GM23338 (cell line): ENCODE measurements around the gene KIF17. TPM values are rescaled to one million over a fixed set of nuclear protein-coding genes. Genes with fewer than 3 reads are reported as not detected.

Experiments used
- ATAC-seq: fragments of 200-7000 bp; cut with Tn5 transposase; 3 replicates; pipeline ENCODE4 v1.9.1; 2020
- DNase-seq: peaks from one replicate; pipeline ENCODE4 v3.0.0-alpha.2; 2015; ENCODE audit warnings: low spot score
- H2AFZ ChIP-seq: fragments of 200-600 bp; sonication (generic); 2 replicates; pipeline ENCODE4 v1.8.0; 2016; ENCODE audit warnings: antibody characterized with exemption, mild to moderate bottlenecking, moderate library complexity
- H3F3A ChIP-seq: fragments of 200-600 bp; sonication (generic); replicated peaks from 2 replicates; pipeline ENCODE4 v1.8.0; 2017; ENCODE audit warnings: antibody characterized with exemption, mixed run types, low read depth
- H3K27ac ChIP-seq: fragments of 200-600 bp; sonication (generic); 2 replicates; pipeline ENCODE4 v1.6.1; 2016; ENCODE audit warnings: low read depth
- H3K27me3 ChIP-seq: fragments of 200-600 bp; sonication (generic); 2 replicates; pipeline ENCODE4 v1.8.0; 2016; ENCODE audit warnings: mild to moderate bottlenecking, mixed run types, moderate library complexity; ENCODE audit not compliant: insufficient read depth
- H3K36me3 ChIP-seq: fragments of 200-600 bp; sonication (generic); 2 replicates; pipeline ENCODE4 v1.8.0; 2016; ENCODE audit warnings: mild to moderate bottlenecking; ENCODE audit not compliant: insufficient read depth
- H3K4me1 ChIP-seq: fragments of 200-600 bp; sonication (generic); 2 replicates; pipeline ENCODE4 v1.8.0; 2016; ENCODE audit warnings: mild to moderate bottlenecking, moderate library complexity; ENCODE audit not compliant: insufficient read depth
- H3K4me2 ChIP-seq: fragments of 200-600 bp; sonication (generic); 2 replicates; pipeline ENCODE4 v1.7.1; 2017; ENCODE audit warnings: mixed run types
- H3K4me3 ChIP-seq: fragments of 200-600 bp; sonication (generic); 2 replicates; pipeline ENCODE4 v1.6.1; 2016; ENCODE audit warnings: mixed run types
- H3K79me2 ChIP-seq: fragments of 200-600 bp; sonication (generic); replicated peaks from 2 replicates; pipeline ENCODE4 v1.8.0; 2017; ENCODE audit warnings: mild to moderate bottlenecking; ENCODE audit not compliant: insufficient read depth
- H3K9me2 ChIP-seq: fragments of 200-600 bp; sonication (generic); 2 replicates; pipeline ENCODE4 v1.8.0; 2017; ENCODE audit not compliant: insufficient read depth
- H4K20me1 ChIP-seq: fragments of 200-600 bp; sonication (generic); replicated peaks from 2 replicates; pipeline ENCODE4 v1.8.0; 2017; ENCODE audit warnings: mild to moderate bottlenecking; ENCODE audit not compliant: insufficient read depth
- H3K27ac Mint-ChIP-seq: 2 replicates; pipeline ENCODE4 v1.8.0; 2020; ENCODE audit warnings: inconsistent platforms, mild to moderate bottlenecking, moderate library complexity, mixed read lengths
- H3K27me3 Mint-ChIP-seq: 3 replicates; pipeline ENCODE4 v1.8.0; 2022; ENCODE audit warnings: low read depth, mild to moderate bottlenecking, moderate library complexity, mixed read lengths, inconsistent platforms; ENCODE audit not compliant: insufficient read depth, poor library complexity
- H3K36me3 Mint-ChIP-seq: 3 replicates; pipeline ENCODE4 v1.8.0; 2021; ENCODE audit warnings: low read depth, mild to moderate bottlenecking, inconsistent platforms, moderate library complexity, mixed read lengths
- H3K4me1 Mint-ChIP-seq: 3 replicates; pipeline ENCODE4 v1.8.0; 2020; ENCODE audit warnings: mild to moderate bottlenecking, inconsistent platforms, mixed read lengths
- H3K4me3 Mint-ChIP-seq: 3 replicates; pipeline ENCODE4 v1.8.0; 2021; ENCODE audit warnings: moderate library complexity, mild to moderate bottlenecking, inconsistent platforms, mixed read lengths
- H3K9me3 Mint-ChIP-seq: 3 replicates; pipeline ENCODE4 v1.8.0; 2020; ENCODE audit warnings: moderate library complexity, mild to moderate bottlenecking, inconsistent platforms, mixed read lengths
- CREB1 ChIP-seq: fragments of 250-450 bp; sonication (Bioruptor Pico); IDR thresholded peaks from 2 replicates; pipeline ENCODE4 v1.5.0; 2020; ENCODE audit warnings: low read depth, mild to moderate bottlenecking, moderate library complexity
- EZH2 ChIP-seq: fragments of 200-600 bp; sonication (generic); IDR thresholded peaks from one replicate; pipeline ENCODE4 v1.8.0; 2017; ENCODE audit warnings: antibody characterized with exemption, mild to moderate bottlenecking, low read depth; ENCODE audit not compliant: unreplicated experiment
- EZH2phosphoT487 ChIP-seq: fragments of 200-600 bp; sonication (generic); IDR thresholded peaks from one replicate; pipeline ENCODE4 v1.8.1; 2018; ENCODE audit warnings: antibody characterized with exemption; ENCODE audit not compliant: unreplicated experiment
- JUNB ChIP-seq: IDR thresholded peaks from one replicate; pipeline ENCODE4 v1.6.1; 2016; ENCODE audit warnings: antibody characterized with exemption; ENCODE audit not compliant: unreplicated experiment
- NANOG ChIP-seq: IDR thresholded peaks from 2 replicates; pipeline ENCODE4 v1.6.1; 2016; ENCODE audit warnings: antibody characterized with exemption, borderline replicate concordance
- POLR2AphosphoS5 ChIP-seq: IDR thresholded peaks from 2 replicates; pipeline ENCODE4 v1.6.1; 2016; ENCODE audit warnings: antibody characterized with exemption, low read depth
- STAT1 ChIP-seq: IDR thresholded peaks from one replicate; pipeline ENCODE4 v1.6.1; 2016; ENCODE audit warnings: antibody characterized with exemption; ENCODE audit not compliant: unreplicated experiment
- ZNF114 ChIP-seq: fragments of 250-450 bp; sonication (Bioruptor Pico); IDR thresholded peaks from 2 replicates; pipeline ENCODE4 v1.5.0; 2020; ENCODE audit warnings: mild to moderate bottlenecking, moderate library complexity
- ZNF331 ChIP-seq: fragments of 250-450 bp; sonication (Bioruptor Pico); IDR thresholded peaks from 2 replicates; pipeline ENCODE4 v1.5.0; 2020; ENCODE audit warnings: low read depth, mild to moderate bottlenecking, moderate library complexity
- polyA plus RNA-seq: library from polyadenylated mRNA; unstranded; fragments of >200 nt; fragmentation: Nextera tagmentation; extraction: Ambion mirVana; gene quantifications from 2 replicates; pipeline ENCODE4 v1.2.1, GENCODE V29; 2016
- total RNA-seq: library from RNA; depleted of rRNA; stranded (reverse); fragments of >200 nt; shearing (Covaris generic); gene quantifications from 2 replicates; pipeline ENCODE4 v1.2.3, GENCODE V29; 2014
- TF ChIP-seq, protein P1 (sequence below): fragments of 250-450 bp; sonication (Bioruptor Pico); IDR thresholded peaks from 2 replicates; pipeline ENCODE4 v1.5.0; 2020; ENCODE audit warnings: mild to moderate bottlenecking, moderate library complexity
- TF ChIP-seq, protein P2 (sequence below): IDR thresholded peaks from one replicate; pipeline ENCODE4 v1.6.1; 2018; ENCODE audit warnings: antibody characterized with exemption; ENCODE audit not compliant: unreplicated experiment
- TF ChIP-seq, protein P3 (sequence below), 2 experiments: fragments of 200-600 bp in 1 of 2; sonication (generic) in 1 of 2; conservative IDR thresholded peaks; 2 replicates each; pipeline versions ENCODE4 v1.5.1 to v1.6.1; 2016 to 2017; ENCODE audit warnings: antibody characterized with exemption in 2 of 2, low read depth in 2 of 2, mild to moderate bottlenecking in 2 of 2, moderate library complexity in 1 of 2
- TF ChIP-seq, protein P4 (sequence below): IDR thresholded peaks from 2 replicates; pipeline ENCODE4 v1.6.1; 2016; ENCODE audit warnings: antibody characterized with exemption

Gene KIF17
- total and polyA plus RNA-seq, 2 experiments from 2014 or later = 5.9 to 18.6 TPM

DNA sequence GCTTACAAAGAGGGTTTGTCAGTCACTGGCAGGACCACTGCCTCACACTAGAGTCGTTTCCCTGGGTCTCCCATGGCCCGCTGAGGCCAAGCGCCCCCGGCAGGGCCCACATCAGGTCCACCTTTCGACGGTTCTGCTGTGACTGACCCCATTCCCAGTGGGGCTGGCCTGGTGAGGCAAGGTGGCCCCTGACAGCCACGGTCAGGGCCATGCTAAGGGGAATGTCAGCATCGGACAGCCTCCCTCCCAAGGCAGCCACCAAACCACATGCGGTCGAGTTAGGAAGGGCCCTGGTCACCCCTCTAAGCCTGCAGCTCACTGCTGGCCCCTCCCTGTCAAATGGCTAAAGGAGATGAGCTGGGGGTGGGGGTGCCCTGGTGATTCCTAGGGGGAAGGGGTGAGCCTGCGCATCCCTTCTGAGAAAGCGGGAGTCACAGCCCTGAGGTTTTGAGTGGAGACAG lies 2.9 kb upstream of the KIF17 start:
- H2AFZ ChIP-seq = no peak overlapping the region
- ATAC-seq (no peak), DNase-seq (no peak)
- no peak overlapping the region for H3K4me3 ChIP-seq
- 0 out of 2 replicates have a peak, but pooled peaks cover 8% of the 10 kb centered on the region for H3F3A ChIP-seq
- H3K27me3 ChIP-seq = peaks cover 17% of the 10 kb centered on the region; the same call in 1 of the 2 replicates
- Mint-ChIP-seq H3K9me3 (0 out of 3 replicates have a peak, but pooled peaks cover 4% of the 10 kb centered on the region), H3K27me3 (peaks cover 13% of the 10 kb centered on the region), H3K4me1 (peaks cover 16% of the 10 kb centered on the region), H3K4me3 (no peak overlapping the region), H3K36me3 (no peaks in the 10 kb centered on the region; the same call in 2 of the 3 replicates), H3K27ac (no peak overlapping the region)
- H3K4me1 ChIP-seq = peaks cover 11% of the 10 kb centered on the region
- H3K9me2 ChIP-seq = no peaks in the 10 kb centered on the region
- H3K4me2 ChIP-seq = no peak overlapping the region
- H4K20me1 ChIP-seq = no peaks in the 10 kb centered on the region
- H3K27ac ChIP-seq = no peak overlapping the region
- no peaks in the 10 kb centered on the region for H3K36me3 ChIP-seq
- H3K79me2 ChIP-seq = 0 out of 2 replicates have a peak, but pooled peaks cover 3% of the 10 kb centered on the region
- TF ChIP-seq CREB1 (no peak), STAT1 (no peak), POLR2AphosphoS5 (no peak), EZH2phosphoT487 (no peak), EZH2 (no peak), JUNB (no peak), ZNF114 (no peak), ZNF331 (CRISPR knock-in tag) (no peak), NANOG (no peak)
- TF ChIP-seq, protein P1, sequence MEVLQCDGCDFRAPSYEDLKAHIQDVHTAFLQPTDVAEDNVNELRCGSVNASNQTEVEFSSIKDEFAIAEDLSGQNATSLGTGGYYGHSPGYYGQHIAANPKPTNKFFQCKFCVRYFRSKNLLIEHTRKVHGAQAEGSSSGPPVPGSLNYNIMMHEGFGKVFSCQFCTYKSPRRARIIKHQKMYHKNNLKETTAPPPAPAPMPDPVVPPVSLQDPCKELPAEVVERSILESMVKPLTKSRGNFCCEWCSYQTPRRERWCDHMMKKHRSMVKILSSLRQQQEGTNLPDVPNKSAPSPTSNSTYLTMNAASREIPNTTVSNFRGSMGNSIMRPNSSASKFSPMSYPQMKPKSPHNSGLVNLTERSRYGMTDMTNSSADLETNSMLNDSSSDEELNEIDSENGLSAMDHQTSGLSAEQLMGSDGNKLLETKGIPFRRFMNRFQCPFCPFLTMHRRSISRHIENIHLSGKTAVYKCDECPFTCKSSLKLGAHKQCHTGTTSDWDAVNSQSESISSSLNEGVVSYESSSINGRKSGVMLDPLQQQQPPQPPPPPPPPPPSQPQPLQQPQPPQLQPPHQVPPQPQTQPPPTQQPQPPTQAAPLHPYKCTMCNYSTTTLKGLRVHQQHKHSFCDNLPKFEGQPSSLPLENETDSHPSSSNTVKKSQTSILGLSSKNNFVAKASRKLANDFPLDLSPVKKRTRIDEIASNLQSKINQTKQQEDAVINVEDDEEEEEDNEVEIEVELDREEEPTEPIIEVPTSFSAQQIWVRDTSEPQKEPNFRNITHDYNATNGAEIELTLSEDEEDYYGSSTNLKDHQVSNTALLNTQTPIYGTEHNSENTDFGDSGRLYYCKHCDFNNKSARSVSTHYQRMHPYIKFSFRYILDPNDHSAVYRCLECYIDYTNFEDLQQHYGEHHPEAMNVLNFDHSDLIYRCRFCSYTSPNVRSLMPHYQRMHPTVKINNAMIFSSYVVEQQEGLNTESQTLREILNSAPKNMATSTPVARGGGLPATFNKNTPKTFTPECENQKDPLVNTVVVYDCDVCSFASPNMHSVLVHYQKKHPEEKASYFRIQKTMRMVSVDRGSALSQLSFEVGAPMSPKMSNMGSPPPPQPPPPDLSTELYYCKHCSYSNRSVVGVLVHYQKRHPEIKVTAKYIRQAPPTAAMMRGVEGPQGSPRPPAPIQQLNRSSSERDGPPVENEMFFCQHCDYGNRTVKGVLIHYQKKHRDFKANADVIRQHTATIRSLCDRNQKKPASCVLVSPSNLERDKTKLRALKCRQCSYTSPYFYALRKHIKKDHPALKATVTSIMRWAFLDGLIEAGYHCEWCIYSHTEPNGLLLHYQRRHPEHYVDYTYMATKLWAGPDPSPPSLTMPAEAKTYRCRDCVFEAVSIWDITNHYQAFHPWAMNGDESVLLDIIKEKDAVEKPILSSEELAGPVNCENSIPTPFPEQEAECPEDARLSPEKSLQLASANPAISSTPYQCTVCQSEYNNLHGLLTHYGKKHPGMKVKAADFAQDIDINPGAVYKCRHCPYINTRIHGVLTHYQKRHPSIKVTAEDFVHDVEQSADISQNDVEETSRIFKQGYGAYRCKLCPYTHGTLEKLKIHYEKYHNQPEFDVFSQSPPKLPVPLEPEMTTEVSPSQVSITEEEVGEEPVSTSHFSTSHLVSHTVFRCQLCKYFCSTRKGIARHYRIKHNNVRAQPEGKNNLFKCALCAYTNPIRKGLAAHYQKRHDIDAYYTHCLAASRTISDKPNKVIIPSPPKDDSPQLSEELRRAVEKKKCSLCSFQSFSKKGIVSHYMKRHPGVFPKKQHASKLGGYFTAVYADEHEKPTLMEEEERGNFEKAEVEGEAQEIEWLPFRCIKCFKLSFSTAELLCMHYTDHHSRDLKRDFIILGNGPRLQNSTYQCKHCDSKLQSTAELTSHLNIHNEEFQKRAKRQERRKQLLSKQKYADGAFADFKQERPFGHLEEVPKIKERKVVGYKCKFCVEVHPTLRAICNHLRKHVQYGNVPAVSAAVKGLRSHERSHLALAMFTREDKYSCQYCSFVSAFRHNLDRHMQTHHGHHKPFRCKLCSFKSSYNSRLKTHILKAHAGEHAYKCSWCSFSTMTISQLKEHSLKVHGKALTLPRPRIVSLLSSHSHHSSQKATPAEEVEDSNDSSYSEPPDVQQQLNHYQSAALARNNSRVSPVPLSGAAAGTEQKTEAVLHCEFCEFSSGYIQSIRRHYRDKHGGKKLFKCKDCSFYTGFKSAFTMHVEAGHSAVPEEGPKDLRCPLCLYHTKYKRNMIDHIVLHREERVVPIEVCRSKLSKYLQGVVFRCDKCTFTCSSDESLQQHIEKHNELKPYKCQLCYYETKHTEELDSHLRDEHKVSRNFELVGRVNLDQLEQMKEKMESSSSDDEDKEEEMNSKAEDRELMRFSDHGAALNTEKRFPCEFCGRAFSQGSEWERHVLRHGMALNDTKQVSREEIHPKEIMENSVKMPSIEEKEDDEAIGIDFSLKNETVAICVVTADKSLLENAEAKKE (CRISPR knock-in tag) = no peak
- TF ChIP-seq, protein P2, sequence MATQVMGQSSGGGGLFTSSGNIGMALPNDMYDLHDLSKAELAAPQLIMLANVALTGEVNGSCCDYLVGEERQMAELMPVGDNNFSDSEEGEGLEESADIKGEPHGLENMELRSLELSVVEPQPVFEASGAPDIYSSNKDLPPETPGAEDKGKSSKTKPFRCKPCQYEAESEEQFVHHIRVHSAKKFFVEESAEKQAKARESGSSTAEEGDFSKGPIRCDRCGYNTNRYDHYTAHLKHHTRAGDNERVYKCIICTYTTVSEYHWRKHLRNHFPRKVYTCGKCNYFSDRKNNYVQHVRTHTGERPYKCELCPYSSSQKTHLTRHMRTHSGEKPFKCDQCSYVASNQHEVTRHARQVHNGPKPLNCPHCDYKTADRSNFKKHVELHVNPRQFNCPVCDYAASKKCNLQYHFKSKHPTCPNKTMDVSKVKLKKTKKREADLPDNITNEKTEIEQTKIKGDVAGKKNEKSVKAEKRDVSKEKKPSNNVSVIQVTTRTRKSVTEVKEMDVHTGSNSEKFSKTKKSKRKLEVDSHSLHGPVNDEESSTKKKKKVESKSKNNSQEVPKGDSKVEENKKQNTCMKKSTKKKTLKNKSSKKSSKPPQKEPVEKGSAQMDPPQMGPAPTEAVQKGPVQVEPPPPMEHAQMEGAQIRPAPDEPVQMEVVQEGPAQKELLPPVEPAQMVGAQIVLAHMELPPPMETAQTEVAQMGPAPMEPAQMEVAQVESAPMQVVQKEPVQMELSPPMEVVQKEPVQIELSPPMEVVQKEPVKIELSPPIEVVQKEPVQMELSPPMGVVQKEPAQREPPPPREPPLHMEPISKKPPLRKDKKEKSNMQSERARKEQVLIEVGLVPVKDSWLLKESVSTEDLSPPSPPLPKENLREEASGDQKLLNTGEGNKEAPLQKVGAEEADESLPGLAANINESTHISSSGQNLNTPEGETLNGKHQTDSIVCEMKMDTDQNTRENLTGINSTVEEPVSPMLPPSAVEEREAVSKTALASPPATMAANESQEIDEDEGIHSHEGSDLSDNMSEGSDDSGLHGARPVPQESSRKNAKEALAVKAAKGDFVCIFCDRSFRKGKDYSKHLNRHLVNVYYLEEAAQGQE = no peak
- TF ChIP-seq, protein P3, sequence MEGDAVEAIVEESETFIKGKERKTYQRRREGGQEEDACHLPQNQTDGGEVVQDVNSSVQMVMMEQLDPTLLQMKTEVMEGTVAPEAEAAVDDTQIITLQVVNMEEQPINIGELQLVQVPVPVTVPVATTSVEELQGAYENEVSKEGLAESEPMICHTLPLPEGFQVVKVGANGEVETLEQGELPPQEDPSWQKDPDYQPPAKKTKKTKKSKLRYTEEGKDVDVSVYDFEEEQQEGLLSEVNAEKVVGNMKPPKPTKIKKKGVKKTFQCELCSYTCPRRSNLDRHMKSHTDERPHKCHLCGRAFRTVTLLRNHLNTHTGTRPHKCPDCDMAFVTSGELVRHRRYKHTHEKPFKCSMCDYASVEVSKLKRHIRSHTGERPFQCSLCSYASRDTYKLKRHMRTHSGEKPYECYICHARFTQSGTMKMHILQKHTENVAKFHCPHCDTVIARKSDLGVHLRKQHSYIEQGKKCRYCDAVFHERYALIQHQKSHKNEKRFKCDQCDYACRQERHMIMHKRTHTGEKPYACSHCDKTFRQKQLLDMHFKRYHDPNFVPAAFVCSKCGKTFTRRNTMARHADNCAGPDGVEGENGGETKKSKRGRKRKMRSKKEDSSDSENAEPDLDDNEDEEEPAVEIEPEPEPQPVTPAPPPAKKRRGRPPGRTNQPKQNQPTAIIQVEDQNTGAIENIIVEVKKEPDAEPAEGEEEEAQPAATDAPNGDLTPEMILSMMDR (conservative IDR thresholded peaks at IDR 0.05; ENCODE audit: low read depth in 2 of 2) = no peak
- TF ChIP-seq, protein P4, sequence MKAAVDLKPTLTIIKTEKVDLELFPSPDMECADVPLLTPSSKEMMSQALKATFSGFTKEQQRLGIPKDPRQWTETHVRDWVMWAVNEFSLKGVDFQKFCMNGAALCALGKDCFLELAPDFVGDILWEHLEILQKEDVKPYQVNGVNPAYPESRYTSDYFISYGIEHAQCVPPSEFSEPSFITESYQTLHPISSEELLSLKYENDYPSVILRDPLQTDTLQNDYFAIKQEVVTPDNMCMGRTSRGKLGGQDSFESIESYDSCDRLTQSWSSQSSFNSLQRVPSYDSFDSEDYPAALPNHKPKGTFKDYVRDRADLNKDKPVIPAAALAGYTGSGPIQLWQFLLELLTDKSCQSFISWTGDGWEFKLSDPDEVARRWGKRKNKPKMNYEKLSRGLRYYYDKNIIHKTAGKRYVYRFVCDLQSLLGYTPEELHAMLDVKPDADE = no peak
